Measurements from ENCODE around the gene CDC25B. TPM values are rescaled to one million over a fixed set of nuclear protein-coding genes. Genes with fewer than 3 reads are reported as not detected.

CDC25B gene
- total RNA-seq, 2 donors from 2014 or later: 8.7 to 25.6 TPM

DNA sequence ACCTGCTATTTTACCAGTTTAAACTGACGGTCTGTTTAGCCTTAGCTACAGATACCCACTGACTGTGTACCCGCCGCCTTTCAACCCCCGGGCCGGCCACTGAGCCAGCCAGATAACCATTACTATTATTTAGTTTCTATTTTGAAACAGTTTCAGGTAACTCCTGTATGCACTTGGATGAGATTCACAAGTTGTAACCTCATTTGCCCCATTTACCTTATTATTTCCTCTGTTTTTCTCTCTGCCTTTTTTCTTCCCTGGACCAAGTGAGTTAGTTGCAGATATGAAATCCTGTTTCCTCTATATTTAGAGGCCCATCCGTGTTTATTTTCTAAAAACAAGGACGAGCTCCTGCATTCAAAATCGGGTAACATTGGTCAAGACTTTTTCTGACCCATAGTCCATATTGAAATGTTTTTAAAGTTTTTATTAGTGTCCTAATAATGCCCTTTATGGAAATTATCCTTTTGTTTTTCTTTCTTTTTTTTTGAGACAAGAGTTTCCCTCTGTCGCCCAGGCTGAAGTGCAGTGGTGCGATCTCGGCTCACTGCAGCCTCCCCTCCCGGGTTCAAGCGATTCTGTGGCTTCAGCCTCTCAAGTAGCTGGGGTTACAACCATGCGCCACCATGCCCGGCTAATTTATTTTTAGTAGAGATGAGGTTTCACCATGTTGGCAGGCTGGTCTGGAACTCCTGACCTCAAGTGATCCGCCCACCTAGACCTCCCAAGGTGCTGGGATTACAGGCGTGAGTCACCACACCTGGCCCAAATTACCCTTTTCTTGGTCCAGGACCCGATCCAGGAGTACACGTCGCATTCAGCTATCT is 25.0 kb downstream of the CDC25B start:
- H3K36me3 ChIP-seq: peaks cover 0 to 6% of the 10 kb centered on the region in 2 donors
- intact Hi-C loops (cut with DNase I): loop anchor here (1.0 to 2.0 kb wide), 2 partner anchors 26 to 35 kb away; partner anchors contain the start of genes CENPB and MAVS
- no peak for DNase-seq (ENCODE audit: low spot score)
- 42% methylated on average over 20 of the region's 20 CpGs for WGBS
- H3K27me3 ChIP-seq (replicated peaks; ENCODE audit: insufficient read depth): no peaks in the 10 kb centered on the region
- TF ChIP-seq POLR2A (IDR thresholded peaks at IDR 0.05) (no peak), POLR2AphosphoS5 (IDR thresholded peaks at IDR 0.05) (no peak)
- TF ChIP-seq, protein P1, sequence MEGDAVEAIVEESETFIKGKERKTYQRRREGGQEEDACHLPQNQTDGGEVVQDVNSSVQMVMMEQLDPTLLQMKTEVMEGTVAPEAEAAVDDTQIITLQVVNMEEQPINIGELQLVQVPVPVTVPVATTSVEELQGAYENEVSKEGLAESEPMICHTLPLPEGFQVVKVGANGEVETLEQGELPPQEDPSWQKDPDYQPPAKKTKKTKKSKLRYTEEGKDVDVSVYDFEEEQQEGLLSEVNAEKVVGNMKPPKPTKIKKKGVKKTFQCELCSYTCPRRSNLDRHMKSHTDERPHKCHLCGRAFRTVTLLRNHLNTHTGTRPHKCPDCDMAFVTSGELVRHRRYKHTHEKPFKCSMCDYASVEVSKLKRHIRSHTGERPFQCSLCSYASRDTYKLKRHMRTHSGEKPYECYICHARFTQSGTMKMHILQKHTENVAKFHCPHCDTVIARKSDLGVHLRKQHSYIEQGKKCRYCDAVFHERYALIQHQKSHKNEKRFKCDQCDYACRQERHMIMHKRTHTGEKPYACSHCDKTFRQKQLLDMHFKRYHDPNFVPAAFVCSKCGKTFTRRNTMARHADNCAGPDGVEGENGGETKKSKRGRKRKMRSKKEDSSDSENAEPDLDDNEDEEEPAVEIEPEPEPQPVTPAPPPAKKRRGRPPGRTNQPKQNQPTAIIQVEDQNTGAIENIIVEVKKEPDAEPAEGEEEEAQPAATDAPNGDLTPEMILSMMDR (IDR thresholded peaks at IDR 0.05): no peak
- no peaks in the 10 kb centered on the region for H3K9me3 ChIP-seq
- H3K27ac ChIP-seq: peak overlapping the region; percentile 99
- no peaks in the 10 kb centered on the region for H3K4me1 ChIP-seq (replicated peaks)
- H3K4me3 ChIP-seq: peak overlapping the region; percentile 59 to 63

DNA sequence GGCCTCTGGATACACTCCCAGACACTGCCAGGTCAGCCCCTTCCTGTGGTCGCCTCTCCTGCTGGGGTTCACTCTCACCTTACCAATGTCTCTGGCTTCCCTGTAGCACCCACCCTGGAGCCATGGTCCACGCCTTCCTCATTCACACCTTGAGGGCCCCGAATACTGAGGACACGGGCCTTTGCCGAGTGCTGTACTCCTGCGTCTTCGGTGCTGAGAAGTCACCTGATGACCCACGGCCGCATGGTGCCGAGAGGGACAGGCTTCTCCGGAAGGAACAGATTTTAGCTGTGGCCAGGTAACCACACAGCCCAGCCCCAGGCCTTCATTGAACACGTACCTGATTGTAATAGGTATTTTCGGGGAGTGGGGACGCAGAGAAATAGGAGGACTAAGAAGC is 25.9 kb downstream of the CDC25B start:
- H3K27me3 ChIP-seq (replicated peaks; ENCODE audit: insufficient read depth): no peaks in the 10 kb centered on the region

DNA sequence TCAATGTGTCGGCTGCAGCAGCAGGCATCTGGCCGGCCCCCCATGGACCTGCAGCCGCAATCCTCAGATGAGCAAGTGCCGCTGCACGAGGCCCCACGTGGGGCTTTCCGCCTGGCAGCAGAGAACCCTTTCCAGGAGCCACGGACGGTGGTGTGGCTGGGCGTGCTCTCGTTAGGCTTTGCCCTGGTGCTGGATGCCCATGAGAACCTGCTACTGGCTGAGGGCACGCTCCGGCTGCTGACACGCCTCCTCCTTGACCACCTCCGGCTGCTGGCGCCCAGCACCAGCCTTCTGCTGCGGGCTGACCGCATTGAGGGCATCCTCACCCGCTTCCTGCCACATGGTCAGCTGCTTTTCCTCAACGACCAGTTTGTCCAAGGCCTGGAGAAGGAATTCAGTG is 27.8 kb downstream of the CDC25B start:
- intact Hi-C loops (cut with DNase I): no loop called here
- WGBS: 90% methylated on average over 19 of the region's 20 CpGs
- no peak overlapping the region for H3K4me3 ChIP-seq
- no peaks in the 10 kb centered on the region for H3K4me1 ChIP-seq (replicated peaks)
- no peaks in the 10 kb centered on the region for H3K9me3 ChIP-seq
- TF ChIP-seq, protein P1 (IDR thresholded peaks at IDR 0.05): no peak
- TF ChIP-seq POLR2A (IDR thresholded peaks at IDR 0.05) (no peak), POLR2AphosphoS5 (IDR thresholded peaks at IDR 0.05) (no peak)
- peaks cover 0 to 6% of the 10 kb centered on the region in 2 donors for H3K36me3 ChIP-seq
- no peak for DNase-seq (ENCODE audit: low spot score)
- no peak overlapping the region for H3K27ac ChIP-seq
- no peaks in the 10 kb centered on the region for H3K27me3 ChIP-seq (replicated peaks; ENCODE audit: insufficient read depth)

More for the DNA sequence above, 25.9 kb downstream of the CDC25B start:
- H3K4me3 ChIP-seq: no peak overlapping the region
- TF ChIP-seq POLR2AphosphoS5 (IDR thresholded peaks at IDR 0.05) (no peak), POLR2A (IDR thresholded peaks at IDR 0.05) (no peak)
- TF ChIP-seq, protein P1 (IDR thresholded peaks at IDR 0.05): no peak
- no peak for DNase-seq (ENCODE audit: low spot score)
- no peaks in the 10 kb centered on the region for H3K4me1 ChIP-seq (replicated peaks)
- H3K9me3 ChIP-seq: no peaks in the 10 kb centered on the region
- WGBS: 94% methylated on average over 14 of the region's 14 CpGs
- H3K27ac ChIP-seq: no peak overlapping the region
- H3K36me3 ChIP-seq: peaks cover 0 to 6% of the 10 kb centered on the region in 2 donors
- intact Hi-C loops (cut with DNase I): loop anchor here (2.0 kb wide), 1 partner anchor 25 kb away; the partner anchor contains the start of gene MAVS

DNA sequence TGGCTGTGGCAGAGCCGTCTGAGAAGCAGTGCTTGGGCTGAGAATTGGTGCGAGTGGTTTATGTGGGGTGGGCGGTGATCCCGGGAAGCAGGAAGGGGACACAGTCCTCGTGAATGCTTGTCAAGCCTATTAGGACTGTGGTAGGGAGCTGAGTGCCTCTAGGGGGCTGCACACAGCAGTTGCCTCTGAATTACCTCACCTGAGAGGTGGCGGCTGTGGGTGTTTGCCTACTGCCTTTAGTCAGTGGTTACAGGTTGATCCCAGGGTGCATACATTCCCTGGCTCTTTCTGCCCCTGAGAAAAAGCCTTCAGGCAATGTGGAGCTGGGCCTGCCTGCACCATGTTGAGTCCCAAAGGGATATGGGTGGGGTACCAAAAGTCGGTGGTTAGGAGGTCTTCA is 29.4 kb downstream of the CDC25B start:
- DNase-seq (ENCODE audit: low spot score): no peak

More for the DNA sequence above, 29.4 kb downstream of the CDC25B start:
- Histone ChIP-seq H3K4me1 (replicated peaks) (no peaks in the 10 kb centered on the region), H3K36me3 (peaks cover 0 to 6% of the 10 kb centered on the region in 2 donors), H3K27ac (no peak overlapping the region), H3K9me3 (no peaks in the 10 kb centered on the region), H3K4me3 (no peak overlapping the region), H3K27me3 (replicated peaks; ENCODE audit: insufficient read depth) (no peaks in the 10 kb centered on the region)
- 73% methylated on average over 7 of the region's 7 CpGs for WGBS
- intact Hi-C loops (cut with DNase I): no loop called here
- TF ChIP-seq POLR2A (IDR thresholded peaks at IDR 0.05) (no peak), POLR2AphosphoS5 (IDR thresholded peaks at IDR 0.05) (no peak)
- TF ChIP-seq, protein P1 (IDR thresholded peaks at IDR 0.05): no peak

All from prostate gland (tissue), 2 donors.